ENCODE results near the gene ADAMTS12. TPM values are rescaled to one million over a fixed set of nuclear protein-coding genes. Genes with fewer than 3 reads are reported as not detected.

ADAMTS12 gene
- total RNA-seq, 1 experiment from 2014 or later = 6.2 TPM

DNA sequence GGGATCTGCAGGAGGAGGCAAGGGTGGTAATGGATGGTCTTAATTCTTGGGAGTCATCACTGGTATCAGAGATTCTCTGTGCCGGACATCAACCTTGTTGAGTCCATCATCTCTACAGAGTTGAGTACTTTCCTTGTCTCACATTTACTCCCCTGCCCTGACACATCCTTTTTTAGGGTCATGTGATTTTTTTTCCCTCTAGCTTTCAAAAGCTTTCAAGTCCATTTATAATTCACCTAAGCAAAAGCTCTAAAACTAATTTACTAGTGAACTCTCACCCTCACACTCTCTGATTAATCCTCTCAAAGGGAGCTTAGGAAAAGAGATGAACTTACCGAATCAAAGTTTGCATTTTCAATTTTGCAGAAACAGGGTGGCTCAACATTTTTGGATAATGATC lies 258.1 kb downstream of the ADAMTS12 start:
- H3K23ac ChIP-seq (ENCODE audit: insufficient read length, low read depth, low read length) = no peak overlapping the region
- no peak overlapping the region for H3K27ac Mint-ChIP-seq
- WGBS (ENCODE audit: extremely low coverage, insufficient read length, low lambda C conversion rate) = no CpG with 5 or more reads among the region's 2 CpGs

More for the DNA sequence above, 258.1 kb downstream of the ADAMTS12 start:
- Histone ChIP-seq H2BK15ac (ENCODE audit: low read depth, low read length) (no peak overlapping the region), H3K79me1 (ENCODE audit: insufficient read depth, low read depth, low read length, poor library complexity, severe bottlenecking) (no peaks in the 10 kb centered on the region), H4K8ac (replicated peaks; ENCODE audit: insufficient read length, low read depth, low read length) (no peak overlapping the region), H2BK120ac (ENCODE audit: low read depth, low read length, poor library complexity, severe bottlenecking) (no peak overlapping the region), H2AFZ (ENCODE audit: low read length) (no peak overlapping the region), H4K5ac (ENCODE audit: insufficient read length, low read depth, low read length) (no peak overlapping the region), H3K23me2 (ENCODE audit: insufficient read length, low read depth, low read length, poor library complexity, severe bottlenecking) (peaks cover 2% of the 10 kb centered on the region), H3K27ac (ENCODE audit: insufficient read length, low read depth, low read length) (no peak overlapping the region), H3K14ac (ENCODE audit: insufficient read depth, low read length) (no peak overlapping the region), H2BK20ac (ENCODE audit: low read depth, low read length, poor library complexity, severe bottlenecking) (no peak overlapping the region), H3K4me2 (ENCODE audit: insufficient read depth, insufficient read length, low read length) (no peak overlapping the region), H3K9ac (ENCODE audit: extremely low read depth, insufficient read length, low read length) (no peak overlapping the region), H3K4ac (ENCODE audit: low read depth, low read length) (no peak overlapping the region), H3K79me2 (ENCODE audit: insufficient read depth, low read length) (no peaks in the 10 kb centered on the region), H2BK5ac (ENCODE audit: insufficient read length, low read length) (no peak overlapping the region), H3T11ph (ENCODE audit: low read length) (no peak overlapping the region), H4K20me1 (ENCODE audit: control insufficient read depth, insufficient read depth, insufficient read length) (no peaks in the 10 kb centered on the region), H3K4me1 (ENCODE audit: insufficient read depth, low read length) (no peaks in the 10 kb centered on the region), H2AK5ac (ENCODE audit: insufficient read length, low read length) (no peak overlapping the region), H4K91ac (ENCODE audit: insufficient read length, low read depth, low read length) (no peak overlapping the region), H3K27me3 (ENCODE audit: insufficient read depth, low read length) (no peaks in the 10 kb centered on the region), H2BK12ac (ENCODE audit: insufficient read length, low read depth, low read length) (no peak overlapping the region), H3K56ac (ENCODE audit: insufficient read length, low read depth, low read length) (no peak overlapping the region), H3K9me3 (ENCODE audit: control insufficient read depth, low read depth, low read length) (no peaks in the 10 kb centered on the region), H3K18ac (ENCODE audit: insufficient read length, low read depth, low read length) (no peak overlapping the region)
- Mint-ChIP-seq H3K4me1 (peaks cover 0 to 6% of the 10 kb centered on the region in 2 experiments; a peak in 3 of 4 replicates), H3K27me3 (ENCODE audit: low read depth) (no peaks in the 10 kb centered on the region), H3K9me3 (no peaks in the 10 kb centered on the region), H3K36me3 (ENCODE audit: insufficient read depth in 1 of 3, low read depth in 3 of 3) (no peaks in the 10 kb centered on the region), H3K4me3 (no peak overlapping the region)
- DNase-seq = no peak
- TF ChIP-seq, protein P1, sequence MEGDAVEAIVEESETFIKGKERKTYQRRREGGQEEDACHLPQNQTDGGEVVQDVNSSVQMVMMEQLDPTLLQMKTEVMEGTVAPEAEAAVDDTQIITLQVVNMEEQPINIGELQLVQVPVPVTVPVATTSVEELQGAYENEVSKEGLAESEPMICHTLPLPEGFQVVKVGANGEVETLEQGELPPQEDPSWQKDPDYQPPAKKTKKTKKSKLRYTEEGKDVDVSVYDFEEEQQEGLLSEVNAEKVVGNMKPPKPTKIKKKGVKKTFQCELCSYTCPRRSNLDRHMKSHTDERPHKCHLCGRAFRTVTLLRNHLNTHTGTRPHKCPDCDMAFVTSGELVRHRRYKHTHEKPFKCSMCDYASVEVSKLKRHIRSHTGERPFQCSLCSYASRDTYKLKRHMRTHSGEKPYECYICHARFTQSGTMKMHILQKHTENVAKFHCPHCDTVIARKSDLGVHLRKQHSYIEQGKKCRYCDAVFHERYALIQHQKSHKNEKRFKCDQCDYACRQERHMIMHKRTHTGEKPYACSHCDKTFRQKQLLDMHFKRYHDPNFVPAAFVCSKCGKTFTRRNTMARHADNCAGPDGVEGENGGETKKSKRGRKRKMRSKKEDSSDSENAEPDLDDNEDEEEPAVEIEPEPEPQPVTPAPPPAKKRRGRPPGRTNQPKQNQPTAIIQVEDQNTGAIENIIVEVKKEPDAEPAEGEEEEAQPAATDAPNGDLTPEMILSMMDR (conservative IDR thresholded peaks at IDR 0.05) = no peak

Measured in H9 (cell line).